NCI-H748 (cell line): ENCODE results near the gene TMEFF1.
A peak's percentile ranks its signal among the peaks of the same experiment; 100 is the strongest.
"Not testable (repeated sequence)": the region's sequence is repeated elsewhere in the genome, so short reads cannot be mapped to it uniquely, and the experiment has no call there.

ENCODE experiments used
- DNase-seq: peaks from one replicate; lab custom pipeline; 2025; ENCODE audit not compliant: unreplicated experiment; lab: John Stamatoyannopoulos, UW

TMEFF1 gene, protein sequence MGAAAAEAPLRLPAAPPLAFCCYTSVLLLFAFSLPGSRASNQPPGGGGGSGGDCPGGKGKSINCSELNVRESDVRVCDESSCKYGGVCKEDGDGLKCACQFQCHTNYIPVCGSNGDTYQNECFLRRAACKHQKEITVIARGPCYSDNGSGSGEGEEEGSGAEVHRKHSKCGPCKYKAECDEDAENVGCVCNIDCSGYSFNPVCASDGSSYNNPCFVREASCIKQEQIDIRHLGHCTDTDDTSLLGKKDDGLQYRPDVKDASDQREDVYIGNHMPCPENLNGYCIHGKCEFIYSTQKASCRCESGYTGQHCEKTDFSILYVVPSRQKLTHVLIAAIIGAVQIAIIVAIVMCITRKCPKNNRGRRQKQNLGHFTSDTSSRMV

GRCh38 chr9:100472788-100473275 lies at the start of gene TMEFF1:
Gene TMEFF1 (plus strand): TSS chr9:100473149. CDS start chr9:100473545, 396 bp downstream.
- DNase-seq, result peak; percentile 83

DNA sequence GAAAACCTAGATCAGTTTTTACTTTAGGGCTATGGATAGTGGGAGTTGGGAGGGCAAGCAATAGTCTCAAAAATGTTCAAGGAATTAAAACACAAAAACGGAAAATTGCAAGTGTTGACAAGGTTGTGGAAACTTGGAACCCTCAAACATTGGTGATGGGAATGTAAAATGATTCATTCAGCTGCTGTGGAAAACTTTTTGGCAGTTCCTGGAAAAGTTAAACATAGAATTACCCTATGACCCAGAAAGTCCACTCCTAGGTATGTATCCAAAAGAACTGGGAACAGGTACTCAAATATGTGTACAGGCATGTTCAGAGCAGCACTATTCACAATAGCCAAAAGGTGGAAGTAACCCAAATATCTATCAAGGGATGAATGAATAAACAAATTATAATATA lies 47.2 kb upstream of the TMEFF1 start:
- DNase-seq, result no peak

- DNase-seq, result no peak
These were observed 46.8 kb upstream of the TMEFF1 start for GRCh38 chr9:100426189-100426529.

GRCh38 chr9:100426530-100427365 lies 46.2 kb upstream of the TMEFF1 start, which contains the start of gene MSANTD3:
Gene MSANTD3 (plus strand): TSS chr9:100427143. CDS start chr9:100441939, 14,796 bp downstream.
- peak; percentile 79 for DNase-seq

- peak; percentile 79 for DNase-seq
These were observed 45.3 kb upstream of the TMEFF1 start for GRCh38 chr9:100427366-100428263.

GRCh38 chr9:100428871-100429654 lies 43.9 kb upstream of the TMEFF1 start:
- DNase-seq, result no peak

DNA sequence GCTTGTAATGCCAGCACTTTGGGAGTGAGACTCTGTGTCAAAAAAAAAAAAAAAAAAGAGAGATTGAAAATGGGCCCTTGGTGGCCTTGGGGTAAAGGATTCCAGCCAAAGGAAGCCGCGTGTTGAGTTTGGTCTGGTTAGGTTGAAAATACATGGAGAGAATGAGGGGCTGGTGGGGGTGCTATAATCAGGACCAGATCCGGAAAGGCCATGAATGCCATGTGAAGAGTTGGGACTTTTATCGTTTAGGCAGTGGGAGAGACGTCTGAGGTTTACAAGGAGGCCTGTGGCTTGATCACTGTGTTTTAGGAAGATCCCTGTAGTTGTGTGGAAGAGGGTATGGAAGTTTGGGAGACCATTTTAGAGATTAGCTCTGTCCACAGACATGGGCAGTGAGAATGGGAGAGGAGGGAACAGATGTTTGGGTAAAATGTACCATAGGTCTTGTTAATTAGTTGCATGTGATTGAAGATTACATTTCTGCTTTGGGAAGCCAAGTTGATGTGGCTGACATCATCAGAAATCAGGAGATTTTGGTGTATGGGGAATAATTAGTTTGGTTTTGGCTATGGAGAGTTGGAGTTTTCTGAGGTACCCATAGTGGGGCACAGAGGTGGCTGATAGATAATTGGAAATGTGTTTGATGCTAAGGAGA lies 42.5 kb upstream of the TMEFF1 start:
- no peak for DNase-seq

- DNase-seq, result no peak
These were observed 41.1 kb upstream of the TMEFF1 start for GRCh38 chr9:100431886-100432285.

GRCh38 chr9:100432736-100433135 lies 40.2 kb upstream of the TMEFF1 start:
- DNase-seq, result no peak

DNA sequence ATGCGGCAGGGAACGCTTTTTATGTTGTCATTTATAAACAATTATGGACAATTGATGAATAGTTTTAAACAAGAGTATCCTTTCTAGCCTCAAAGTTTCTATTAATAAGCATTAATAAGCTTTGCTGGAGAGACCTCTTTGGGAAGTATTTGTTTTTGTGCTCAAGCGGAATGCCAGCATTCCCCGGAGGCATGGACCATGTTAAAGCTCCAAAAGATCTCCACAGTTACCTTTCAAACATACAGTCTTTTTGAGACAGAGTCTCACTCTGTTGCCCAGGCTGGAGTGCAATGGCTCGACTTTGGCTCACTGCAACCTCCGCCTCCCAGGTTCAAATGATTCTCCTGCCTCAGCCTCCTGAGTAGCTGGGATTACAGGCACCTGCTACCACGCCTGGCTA lies 36.4 kb upstream of the TMEFF1 start:
- no peak for DNase-seq

DNA sequence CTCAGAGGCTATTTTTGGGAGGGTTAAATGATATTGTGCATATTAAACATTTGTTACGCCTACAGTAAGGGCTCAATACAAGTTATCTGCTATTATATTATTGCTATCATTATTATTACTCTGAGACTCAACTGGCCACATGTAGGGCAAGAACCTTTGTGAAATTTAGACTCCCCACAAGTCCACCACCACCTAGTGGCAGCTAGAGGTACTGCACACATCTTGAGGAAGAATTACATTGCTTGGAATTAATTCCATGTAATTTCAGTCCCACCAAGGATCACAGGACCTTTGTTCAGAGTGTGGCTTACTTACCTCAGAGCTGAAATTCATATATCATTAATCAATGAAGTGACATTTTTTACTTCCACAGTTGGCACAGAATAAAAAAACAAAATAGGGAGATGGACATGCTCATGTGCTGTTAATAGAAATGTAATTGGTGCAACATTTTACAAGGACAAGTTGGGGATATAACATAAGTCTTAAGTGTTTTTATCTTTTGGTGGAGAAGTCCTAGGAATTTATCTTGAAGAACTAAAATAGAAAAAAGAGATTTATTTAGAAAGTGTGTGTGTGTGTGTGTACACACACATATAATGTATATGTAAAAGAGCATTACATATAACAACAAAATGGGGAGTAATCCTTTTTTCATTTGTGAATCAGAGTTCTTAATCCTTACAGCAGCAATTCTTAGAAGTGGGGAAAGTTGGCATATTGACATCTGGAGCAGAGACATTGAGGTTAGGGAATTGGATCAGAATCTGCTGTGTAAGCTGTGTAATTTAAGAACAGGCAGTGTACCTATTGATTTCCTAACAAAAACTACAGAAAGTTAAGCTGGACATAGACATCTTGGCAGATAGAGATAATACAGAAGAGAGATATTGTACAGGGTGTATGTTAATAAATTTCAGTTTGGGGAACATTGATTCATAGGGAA lies 34.8 kb upstream of the TMEFF1 start:
- DNase-seq, result peak; percentile 73

DNA sequence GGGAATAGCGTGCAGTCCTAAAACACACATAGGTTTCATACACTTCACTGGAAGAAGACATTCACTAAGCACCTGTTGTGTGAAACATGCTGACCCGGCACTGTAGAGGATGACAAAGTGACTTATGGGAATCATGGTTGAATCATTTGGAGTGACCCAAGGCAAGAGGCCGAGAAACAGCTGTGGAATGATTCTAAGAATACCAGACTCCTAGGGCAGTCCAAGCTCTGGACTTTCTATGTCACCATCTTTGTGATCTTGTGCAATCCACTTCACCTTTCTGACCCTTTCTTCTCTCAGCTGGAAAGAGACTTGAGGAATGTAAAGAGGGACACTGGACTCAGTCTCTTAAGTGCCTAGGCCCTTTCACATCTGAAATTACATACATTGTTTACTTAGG lies 32.9 kb upstream of the TMEFF1 start:
- no peak for DNase-seq

GRCh38 chr9:100440487-100440886 lies 32.5 kb upstream of the TMEFF1 start:
- DNase-seq, result not testable (repeated sequence)

DNA sequence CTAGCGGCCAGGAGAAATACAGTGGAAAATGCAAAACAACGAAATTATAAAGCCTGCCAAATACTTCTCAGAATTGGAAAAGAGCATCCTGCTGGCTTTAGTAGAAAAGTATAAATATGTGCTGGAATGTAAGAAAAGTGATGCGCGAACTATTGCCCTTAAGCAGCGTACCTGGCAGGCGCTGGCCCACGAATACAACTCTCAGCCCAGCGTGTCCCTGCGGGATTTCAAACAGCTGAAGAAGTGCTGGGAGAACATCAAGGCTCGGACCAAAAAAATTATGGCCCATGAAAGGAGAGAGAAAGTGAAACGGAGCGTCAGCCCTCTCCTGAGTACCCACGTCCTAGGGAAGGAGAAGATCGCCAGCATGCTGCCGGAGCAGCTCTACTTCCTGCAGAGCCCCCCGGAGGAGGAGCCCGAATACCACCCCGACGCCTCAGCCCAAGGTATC lies 31.0 kb upstream of the TMEFF1 start:
- DNase-seq, result no peak

- DNase-seq, result no peak
These were observed 28.9 kb upstream of the TMEFF1 start for GRCh38 chr9:100443781-100444768.

- no peak for DNase-seq
These were observed 27.6 kb upstream of the TMEFF1 start for GRCh38 chr9:100445161-100445902.
